HG02884 (cell line): Measurements from ENCODE around the gene CARD11.
"Not testable (repeated sequence)": the region's sequence is repeated elsewhere in the genome, so short reads cannot be mapped to it uniquely, and the experiment has no call there.

ENCODE experiments used
- ATAC-seq: cut with Tn5 transposase; IDR thresholded peaks from one replicate; pipeline ENCODE4 v1.9.1; 2021; ENCODE audit warnings: mild to moderate bottlenecking, moderate library complexity; ENCODE audit not compliant: unreplicated experiment

CARD11 gene

GRCh38 chr7:3021825-3022224 is 21.8 kb downstream of the CARD11 start:
- ATAC-seq = no peak

GRCh38 chr7:3021224-3021623 is 22.4 kb downstream of the CARD11 start:
- ATAC-seq = not testable (repeated sequence)

GRCh38 chr7:3020416-3020815 is 23.3 kb downstream of the CARD11 start:
- ATAC-seq = no peak

- no peak for ATAC-seq
Observed at GRCh38 chr7:3019801-3020200, 23.9 kb downstream of the CARD11 start.

- no peak for ATAC-seq
Observed at GRCh38 chr7:3013975-3014792, 29.5 kb downstream of the CARD11 start.

- ATAC-seq = no peak
Observed at GRCh38 chr7:3011211-3011852, 32.3 kb downstream of the CARD11 start.

GRCh38 chr7:3010161-3010560 is 33.5 kb downstream of the CARD11 start:
- ATAC-seq = no peak

- no peak for ATAC-seq
Observed at GRCh38 chr7:3009086-3009485, 34.6 kb downstream of the CARD11 start.

- ATAC-seq = no peak
Observed at GRCh38 chr7:3008386-3008785, 35.3 kb downstream of the CARD11 start.

- no peak for ATAC-seq
Observed at GRCh38 chr7:3007696-3008095, 36.0 kb downstream of the CARD11 start.

- no peak for ATAC-seq
Observed at GRCh38 chr7:3005257-3005656, 38.4 kb downstream of the CARD11 start.

GRCh38 chr7:3003936-3004335 is 39.7 kb downstream of the CARD11 start:
- no peak for ATAC-seq

- ATAC-seq = no peak
Observed at GRCh38 chr7:3002631-3003030, 41.0 kb downstream of the CARD11 start.

- no peak for ATAC-seq
Observed at GRCh38 chr7:3000566-3000965, 43.1 kb downstream of the CARD11 start.

- no peak for ATAC-seq
Observed at GRCh38 chr7:2999078-2999500, 44.6 kb downstream of the CARD11 start.

- ATAC-seq = no peak
Observed at GRCh38 chr7:2997014-2997413, 46.7 kb downstream of the CARD11 start.

GRCh38 chr7:2996141-2996540 is 47.5 kb downstream of the CARD11 start:
- no peak for ATAC-seq

- no peak for ATAC-seq
Observed at GRCh38 chr7:2993868-2994267, 49.8 kb downstream of the CARD11 start.

GRCh38 chr7:2993396-2993795 is 50.3 kb downstream of the CARD11 start:
- no peak for ATAC-seq

- ATAC-seq = no peak
Observed at GRCh38 chr7:2990949-2991470, 52.7 kb downstream of the CARD11 start.

- ATAC-seq = no peak
Observed at GRCh38 chr7:2986561-2986960, 57.1 kb downstream of the CARD11 start.

- ATAC-seq = no peak
Observed at GRCh38 chr7:2985866-2986265, 57.8 kb downstream of the CARD11 start.
